GM19468 (cell line): ENCODE data around the gene ACR.

ENCODE experiments used
- ATAC-seq: cut with Tn5 transposase; IDR thresholded peaks from one replicate; pipeline ENCODE4 v1.9.1; 2021; ENCODE audit warnings: mild to moderate bottlenecking, moderate library complexity, moderate number of reproducible peaks; ENCODE audit not compliant: unreplicated experiment; ENCODE audit errors: extremely low read depth

ACR gene

DNA sequence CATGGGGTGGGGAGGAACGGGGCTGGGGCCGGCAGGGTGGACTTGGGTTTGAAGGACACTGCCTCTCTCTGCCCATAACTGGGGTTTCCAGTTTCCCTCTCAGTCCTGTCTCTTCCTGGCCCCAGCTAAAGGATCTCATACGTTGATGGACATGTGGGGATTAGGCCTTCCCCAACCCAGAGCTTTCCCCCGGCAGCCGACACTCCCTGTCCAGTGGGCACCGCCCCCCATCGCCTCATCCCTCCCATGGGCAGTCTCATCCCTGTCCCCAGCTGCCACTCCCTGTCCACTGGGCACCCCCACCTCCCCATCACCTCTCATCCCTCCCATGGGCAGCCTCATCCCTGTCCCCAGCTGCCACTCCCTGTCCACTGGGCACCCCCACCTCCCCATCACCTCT is 22.2 kb upstream of the ACR start:
- no peak for ATAC-seq

DNA sequence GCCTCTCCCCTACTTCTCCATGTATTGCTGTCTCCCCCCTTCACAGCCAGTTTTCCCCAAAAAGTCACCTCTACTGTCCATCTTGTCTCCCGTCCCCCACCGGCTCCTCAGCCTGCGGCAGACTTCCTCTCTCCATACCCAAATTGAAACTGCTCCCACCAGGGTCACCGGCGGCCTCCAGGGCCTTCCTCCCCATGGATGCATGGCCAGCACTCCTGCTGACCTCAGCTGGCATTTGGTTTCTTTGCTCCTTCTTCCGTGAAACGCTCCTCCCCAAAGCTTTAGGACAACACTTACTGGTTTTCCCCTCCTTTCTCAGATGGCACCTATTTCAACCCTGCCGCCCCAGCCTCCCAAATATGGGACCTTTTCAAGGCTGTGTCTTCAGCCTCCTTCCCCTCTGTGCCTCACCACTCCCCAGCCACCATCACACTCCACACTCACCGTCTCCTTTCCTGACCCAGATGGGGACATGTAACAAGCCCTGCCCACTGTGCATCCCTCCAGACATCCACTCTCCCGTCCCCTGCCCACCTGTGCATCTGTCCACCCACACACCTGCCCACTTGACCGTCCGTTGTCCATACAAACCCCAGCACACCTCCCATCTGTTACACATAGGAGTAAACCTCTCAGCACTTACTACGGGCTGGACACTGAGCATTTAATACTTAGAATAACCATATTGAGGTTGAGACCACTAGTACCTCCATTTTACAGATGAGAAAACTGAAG is 21.5 kb upstream of the ACR start:
- ATAC-seq, result no peak

DNA sequence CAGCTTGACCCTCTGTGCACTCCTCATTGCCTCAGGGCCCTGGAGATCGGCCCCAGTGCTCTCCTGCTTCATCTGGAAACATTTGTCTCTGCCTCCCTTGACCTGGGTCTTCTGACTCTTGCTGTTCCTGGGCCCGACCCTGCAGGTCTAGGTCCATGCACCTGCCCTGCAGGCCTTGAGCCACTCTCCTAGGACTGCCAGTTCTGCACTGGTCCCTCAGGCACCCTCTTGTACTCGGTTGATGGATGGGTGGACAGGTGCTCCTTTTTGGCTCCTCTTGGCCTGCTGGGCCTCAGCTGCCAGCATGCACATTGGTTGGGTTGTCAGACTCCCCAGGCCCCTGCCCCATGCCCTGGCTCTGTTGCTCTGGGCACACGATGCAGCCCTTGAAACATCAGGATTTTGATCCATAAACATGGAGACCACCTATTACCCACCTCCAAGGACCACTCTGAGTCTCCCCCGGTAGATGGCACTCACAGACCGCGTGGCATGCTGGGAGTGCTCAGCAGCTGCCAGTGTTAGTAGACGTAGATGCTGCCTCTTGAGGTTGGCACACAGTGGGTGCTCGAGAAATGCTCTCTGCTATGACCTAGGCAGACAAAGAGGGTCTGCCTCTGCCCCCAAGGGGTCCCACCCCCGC is 20.2 kb upstream of the ACR start:
- no peak for ATAC-seq

DNA sequence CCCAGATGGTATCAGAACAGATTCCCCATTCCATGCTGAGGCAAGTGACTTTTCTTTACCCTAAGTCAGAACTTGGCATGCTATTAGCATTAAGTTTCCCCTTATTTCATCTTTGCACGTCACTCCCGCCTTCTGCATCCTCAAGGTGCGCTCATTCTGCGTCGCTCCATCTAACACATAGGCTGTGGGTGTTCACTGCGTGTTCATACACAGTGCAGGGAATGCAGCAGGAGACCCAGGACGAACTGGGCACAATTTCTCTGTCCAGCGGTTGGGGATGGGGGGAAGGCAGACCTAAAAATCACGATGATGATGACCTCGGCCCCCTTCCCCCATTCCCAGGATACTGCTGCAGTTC is 19.7 kb upstream of the ACR start:
- ATAC-seq, result no peak

DNA sequence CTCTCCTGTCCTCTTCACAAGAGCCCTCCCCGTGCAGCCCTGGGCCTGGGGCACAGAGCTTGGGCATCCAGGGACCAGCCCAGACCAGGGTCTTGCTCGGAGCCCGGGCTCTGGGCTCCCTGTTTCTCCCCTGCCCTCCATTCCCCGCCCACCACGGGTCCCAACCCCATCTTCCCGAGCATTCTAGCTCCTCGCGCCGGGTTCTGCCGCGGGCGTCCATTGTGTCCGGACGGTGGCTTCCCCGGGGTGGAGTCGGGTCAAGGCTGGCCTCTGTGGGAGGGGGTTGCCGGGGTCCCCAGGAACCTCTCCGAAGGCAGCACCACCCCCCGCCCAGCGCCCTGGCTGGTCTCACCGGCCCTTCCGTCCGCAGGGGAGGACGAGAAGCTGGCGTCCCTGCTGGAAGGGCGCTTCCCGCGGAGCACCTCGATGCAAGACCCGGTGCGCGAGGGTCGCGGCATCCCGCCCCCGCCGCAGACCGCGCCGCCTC is 18.1 kb upstream of the ACR start:
- ATAC-seq, result no peak

DNA sequence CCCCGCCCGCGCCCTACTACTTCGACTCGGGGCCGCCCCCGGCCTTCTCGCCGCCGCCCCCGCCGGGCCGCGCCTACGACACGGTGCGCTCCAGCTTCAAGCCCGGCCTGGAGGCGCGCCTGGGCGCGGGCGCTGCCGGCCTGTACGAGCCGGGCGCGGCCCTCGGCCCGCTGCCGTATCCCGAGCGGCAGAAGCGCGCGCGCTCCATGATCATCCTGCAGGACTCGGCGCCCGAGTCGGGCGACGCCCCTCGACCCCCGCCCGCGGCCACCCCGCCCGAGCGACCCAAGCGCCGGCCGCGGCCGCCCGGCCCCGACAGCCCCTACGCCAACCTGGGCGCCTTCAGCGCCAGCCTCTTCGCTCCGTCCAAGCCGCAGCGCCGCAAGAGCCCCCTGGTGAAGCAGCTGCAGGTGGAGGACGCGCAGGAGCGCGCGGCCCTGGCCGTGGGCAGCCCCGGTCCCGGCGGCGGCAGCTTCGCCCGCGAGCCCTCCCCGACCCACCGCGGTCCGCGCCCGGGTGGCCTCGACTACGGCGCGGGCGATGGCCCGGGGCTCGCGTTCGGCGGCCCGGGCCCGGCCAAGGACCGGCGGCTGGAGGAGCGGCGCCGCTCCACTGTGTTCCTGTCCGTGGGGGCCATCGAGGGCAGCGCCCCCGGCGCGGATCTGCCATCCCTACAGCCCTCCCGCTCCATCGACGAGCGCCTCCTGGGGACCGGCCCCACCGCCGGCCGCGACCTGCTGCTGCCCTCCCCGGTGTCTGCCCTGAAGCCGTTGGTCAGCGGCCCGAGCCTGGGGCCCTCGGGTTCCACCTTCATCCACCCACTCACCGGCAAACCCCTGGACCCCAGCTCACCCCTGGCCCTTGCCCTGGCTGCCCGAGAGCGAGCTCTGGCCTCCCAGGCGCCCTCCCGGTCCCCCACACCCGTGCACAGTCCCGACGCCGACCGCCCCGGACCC is 17.4 kb upstream of the ACR start:
- no peak for ATAC-seq

DNA sequence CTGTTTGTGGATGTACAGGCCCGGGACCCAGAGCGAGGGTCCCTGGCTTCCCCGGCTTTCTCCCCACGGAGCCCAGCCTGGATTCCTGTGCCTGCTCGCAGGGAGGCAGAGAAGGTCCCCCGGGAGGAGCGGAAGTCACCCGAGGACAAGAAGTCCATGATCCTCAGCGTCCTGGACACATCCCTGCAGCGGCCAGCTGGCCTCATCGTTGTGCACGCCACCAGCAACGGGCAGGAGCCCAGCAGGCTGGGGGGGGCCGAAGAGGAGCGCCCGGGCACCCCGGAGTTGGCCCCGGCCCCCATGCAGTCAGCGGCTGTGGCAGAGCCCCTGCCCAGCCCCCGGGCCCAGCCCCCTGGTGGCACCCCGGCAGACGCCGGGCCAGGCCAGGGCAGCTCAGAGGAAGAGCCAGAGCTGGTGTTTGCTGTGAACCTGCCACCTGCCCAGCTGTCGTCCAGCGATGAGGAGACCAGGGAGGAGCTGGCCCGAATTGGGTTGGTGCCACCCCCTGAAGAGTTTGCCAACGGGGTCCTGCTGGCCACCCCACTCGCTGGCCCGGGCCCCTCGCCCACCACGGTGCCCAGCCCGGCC is 16.7 kb upstream of the ACR start:
- no peak for ATAC-seq

DNA sequence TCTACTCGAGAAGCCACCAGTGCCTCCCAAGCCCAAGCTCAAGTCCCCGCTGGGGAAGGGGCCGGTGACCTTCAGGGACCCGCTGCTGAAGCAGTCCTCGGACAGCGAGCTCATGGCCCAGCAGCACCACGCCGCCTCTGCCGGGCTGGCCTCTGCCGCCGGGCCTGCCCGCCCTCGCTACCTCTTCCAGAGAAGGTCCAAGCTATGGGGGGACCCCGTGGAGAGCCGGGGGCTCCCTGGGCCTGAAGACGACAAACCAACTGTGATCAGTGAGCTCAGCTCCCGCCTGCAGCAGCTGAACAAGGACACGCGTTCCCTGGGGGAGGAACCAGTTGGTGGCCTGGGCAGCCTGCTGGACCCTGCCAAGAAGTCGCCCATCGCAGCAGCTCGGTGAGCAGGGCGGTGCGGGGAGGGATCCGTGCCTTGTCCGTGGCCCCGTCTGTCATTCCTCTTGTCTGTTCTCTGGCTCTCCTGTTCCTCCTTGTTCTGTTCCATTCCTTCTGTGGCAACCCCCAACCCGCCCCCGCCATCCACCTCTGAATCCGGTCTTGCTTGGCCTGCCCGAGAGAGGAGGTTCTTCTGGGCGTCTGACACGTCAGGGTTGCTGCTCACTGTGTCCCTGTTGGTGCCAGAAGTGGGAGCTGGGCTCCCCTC is 15.8 kb upstream of the ACR start:
- no peak for ATAC-seq

DNA sequence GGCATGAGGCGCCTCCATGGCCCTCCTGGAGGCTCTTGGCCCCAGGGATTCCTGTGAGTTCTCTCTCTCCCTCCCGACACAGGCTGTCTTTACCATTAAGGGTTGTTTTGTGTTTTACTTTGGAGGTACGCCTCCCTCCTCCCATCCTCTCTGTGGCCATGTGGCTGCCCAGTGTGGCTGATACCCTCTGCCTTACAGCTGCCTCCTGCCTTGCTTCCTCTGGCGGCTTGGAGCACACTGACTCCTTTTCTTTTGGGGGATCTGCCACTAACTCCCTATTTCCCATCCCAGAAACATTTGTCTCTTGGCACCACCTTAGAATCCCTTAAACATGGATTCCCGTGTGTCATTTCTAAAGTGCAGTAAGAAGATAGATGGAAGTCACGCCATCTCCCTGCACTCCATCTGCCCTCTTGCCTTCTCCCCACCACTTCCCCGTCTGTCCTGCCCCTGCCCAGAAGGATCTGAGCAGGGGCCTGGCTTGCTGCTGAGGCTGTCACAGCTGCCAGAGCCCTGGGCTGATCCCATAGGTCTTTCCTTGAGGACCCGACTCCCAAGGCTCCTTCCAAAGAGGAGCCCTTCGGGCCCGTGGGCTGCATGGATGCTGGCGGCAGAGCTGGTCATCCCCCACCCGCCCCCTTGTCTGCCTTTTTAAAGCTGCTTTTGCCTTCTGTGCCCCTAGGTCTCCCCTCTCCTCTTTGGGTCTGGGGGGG is 15.1 kb upstream of the ACR start:
- no peak for ATAC-seq

DNA sequence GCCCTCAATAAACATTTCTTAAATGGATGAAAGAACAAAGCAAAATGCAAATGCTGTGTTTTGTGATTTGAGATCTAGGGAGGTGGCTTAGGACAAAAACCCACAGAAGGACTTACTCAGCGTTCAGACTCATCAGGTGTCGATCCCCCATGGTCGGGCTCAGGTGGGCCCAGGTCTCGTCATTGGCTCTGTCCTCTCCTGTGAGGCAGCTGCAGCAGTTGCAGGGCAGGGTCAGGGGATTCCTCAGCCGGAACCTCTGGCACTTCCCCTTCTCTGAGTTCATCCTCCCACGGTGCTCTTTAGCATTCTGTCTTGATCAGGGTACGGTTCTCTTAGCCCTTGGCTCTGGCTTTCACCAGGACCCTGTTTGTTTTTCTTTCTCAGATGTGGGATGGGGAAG is 14.0 kb upstream of the ACR start:
- no peak for ATAC-seq

DNA sequence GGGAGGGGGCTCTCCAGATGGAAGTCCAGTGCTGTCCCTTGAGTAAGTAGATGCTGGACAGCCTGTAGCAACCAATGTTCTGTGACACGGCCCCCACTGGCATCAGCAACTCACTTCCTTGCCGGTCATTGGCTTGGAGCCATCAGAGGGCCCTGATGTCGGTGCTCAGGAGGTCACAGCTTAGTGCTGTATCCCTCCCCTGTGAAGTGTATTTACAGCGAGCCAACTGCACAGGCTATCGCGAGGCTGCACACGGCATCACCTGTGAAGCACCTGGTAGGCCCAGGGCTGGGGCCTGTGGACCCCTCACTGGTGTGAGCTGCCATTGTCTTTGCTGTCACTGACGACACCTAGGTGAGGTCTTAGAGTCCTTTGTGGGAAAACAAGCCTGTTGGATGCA is 13.4 kb upstream of the ACR start:
- ATAC-seq, result no peak

DNA sequence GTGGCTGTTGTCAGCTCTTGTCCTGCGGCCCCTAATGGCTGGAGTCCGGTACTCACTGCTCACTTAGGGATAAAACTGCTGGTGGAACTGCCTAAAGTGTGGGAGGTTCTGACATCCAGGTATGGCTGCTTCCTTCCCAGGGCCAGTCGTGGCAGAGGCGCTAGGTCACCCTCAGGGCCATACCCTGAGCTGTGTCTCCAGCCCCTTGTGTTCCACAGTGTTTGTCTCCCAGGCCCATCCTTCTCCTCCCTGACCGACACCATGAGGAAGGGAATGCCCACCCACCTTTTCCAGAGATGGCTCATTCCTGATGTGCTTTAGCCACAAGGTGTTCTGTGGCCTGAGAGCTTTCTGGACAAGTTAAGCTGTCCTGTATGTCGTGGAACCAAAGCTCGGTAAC is 12.4 kb upstream of the ACR start:
- no peak for ATAC-seq

DNA sequence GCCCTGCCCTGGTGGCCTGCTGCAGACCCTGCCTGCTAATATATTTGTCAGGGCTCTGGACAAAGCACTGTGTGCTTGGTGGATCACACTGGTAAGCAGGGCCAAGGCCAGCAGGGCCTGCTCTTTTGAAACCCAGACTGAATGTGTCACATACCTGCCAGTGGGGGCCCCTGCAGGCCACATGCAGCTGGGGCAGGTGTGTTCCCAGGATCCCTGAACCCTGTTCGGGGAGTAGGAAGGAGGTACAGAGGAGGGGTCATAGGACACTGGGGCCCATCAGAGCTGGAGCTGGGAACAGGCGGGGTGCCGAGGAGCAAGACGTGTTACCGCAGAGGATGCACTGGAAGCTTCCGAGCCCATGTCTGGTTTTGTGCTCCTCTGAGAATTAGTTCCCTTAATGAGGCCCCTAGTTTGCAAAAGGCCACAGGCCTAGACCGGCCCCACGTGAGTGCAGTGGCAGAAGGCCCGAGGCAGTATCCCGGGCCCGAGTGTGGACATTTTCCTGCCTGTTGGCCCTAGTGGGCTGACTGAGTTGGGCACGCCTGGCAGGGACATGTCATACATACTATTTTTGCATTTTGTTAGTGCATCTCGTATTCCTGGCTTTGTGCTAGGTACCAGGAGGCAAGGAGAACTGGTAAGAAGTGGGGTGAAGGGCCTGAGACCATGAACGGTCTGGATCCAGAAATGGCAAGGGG is 11.2 kb upstream of the ACR start:
- no peak for ATAC-seq

DNA sequence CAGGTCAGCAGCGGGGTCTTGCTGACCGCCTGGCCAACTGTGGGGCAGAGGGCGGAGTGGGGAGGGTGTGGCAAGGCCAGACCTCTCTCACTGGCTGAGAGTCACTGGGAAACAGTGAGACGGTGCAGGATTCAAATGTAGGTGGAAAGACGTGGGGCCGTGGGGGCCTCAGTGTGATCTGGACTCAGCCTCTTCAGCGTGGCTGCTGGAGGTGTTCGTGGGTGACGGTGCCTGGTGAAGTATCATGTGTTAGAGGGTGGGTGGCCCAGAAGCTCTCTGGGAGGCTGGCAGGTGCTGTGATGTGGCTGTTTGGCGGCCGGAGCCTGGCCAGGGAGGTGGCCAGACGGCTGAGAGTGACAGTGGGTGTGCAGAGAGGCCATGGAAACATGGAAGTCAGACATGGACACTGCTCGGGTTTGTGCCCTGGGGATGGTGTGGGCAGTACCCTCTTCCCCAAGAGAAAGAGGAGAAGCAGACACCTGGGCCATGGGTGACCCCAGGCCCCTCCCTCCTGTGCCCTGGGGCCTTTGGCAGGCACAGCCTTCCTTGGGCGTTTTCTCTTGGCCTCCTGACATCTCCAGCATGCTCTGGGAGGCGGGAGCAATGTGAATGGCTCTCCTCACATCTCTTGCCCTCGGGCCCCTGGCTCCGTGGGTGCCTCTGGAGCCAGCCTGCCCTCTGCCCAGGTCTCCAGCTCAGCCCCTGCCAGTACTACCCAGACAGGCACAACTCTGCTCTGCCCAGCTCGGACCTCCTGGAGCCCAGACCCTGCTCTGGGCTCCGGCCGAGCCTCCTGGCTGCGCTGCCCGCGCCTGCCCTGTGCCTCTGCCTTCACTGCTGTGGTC is 10.1 kb upstream of the ACR start:
- ATAC-seq, result no peak

DNA sequence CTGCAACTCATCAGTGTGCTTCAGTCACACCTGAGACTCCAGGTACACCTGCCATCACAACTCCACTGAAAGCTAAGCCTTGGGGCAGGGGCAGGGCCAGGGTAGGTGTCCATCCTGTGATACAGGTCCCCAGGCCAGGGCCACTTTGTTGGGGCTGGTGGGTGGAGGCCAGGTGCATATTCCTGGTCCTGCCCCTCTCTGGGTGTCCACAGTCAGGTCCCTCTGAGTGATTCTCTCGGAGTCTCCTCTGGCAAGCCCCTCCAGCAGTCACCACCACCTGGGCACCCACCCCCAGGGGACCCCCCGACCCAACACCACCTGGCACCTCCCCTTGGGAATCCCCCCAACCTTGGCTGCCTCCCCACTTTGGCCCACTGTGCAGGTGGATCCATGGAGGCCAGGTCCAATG is 9.5 kb upstream of the ACR start:
- ATAC-seq, result no peak

DNA sequence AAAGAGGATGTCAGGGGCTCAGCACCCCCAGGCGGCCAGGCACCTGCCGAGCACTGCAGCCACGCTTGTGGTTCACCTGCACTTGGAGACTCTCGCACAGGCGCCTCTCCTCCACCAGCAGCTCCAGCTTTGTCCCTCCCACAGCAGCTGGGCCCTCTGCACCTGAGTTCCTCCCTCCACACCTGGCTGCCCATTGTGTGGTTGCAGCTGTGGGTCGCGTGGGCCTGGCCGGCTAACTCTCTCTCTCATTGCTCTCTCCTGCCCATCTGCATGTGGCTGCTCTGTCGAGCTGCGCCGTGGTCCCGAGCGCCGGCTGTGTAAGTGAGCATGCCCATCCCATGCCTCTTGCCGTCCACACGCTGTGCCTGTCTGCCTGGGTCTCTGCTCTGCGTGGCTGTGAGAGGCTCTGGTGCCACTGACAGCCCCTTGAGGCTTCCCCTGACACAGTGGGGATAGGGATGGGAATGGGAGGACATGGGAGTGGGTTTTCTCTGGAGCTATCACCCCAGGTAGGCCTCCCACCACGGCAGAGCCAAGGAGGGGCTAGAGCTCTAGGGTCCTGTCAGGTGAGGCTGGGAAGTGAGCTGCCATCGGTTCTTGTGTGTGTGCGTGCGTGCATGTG is 8.5 kb upstream of the ACR start:
- ATAC-seq, result no peak

DNA sequence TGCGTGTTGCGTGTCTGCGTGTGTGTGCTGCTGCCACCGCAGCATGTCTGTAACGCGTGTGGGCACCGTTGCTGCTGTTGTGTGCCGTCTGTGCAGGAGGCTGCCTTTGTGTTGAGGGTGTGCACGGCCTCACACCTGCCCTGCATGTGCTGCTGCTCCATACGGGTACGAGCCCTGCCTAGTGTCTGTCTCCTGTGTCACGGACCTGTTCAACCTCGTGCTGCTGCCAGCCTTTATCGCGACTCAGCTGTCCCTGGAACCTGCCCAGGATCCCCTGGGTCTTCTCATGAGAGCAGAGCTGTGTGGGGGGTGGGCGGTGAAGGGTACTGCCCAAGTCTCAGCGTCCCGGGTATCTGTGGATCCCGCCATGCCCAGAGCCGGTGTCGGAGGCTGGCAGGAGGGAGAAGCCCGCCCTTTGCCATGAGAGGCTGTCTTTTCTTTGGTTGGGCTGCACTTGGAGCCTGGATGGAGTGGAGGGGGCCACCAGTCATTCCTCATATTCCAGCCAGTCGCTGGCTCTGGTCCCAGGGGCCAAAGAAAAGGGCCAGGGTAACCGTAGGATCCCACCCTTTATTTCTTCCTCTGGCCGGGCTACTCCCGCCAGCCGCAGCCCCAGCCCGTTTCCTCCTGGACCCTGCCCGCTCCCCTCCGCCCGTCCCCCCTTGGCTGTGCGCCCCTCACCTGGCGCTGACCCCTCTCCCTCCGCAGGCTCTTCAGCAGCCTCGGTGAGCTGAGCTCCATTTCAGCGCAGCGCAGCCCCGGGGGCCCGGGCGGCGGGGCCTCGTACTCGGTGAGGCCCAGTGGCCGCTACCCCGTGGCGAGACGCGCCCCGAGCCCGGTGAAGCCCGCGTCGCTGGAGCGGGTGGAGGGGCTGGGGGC is 7.8 kb upstream of the ACR start:
- no peak for ATAC-seq
